ENCODE results near the gene MYOM3. TPM values are rescaled to one million over a fixed set of nuclear protein-coding genes. Genes with fewer than 3 reads are reported as not detected.

The MYOM3 gene
- total RNA-seq, 1 experiment from 2014 or later, result 0.05 TPM

GRCh38 chr1:24154215-24154614 lies 42.3 kb upstream of the MYOM3 start:
- no TSS peak for BruUV-seq (replicated peaks)
- no peak overlapping the region for H3K27ac ChIP-seq (ENCODE audit: low read length)
- intact Hi-C loops (cut with micrococcal nuclease; ENCODE audit: unreplicated experiment), result no loop called here
- no peaks in the 10 kb centered on the region for H3K9me3 ChIP-seq (ENCODE audit: control insufficient read depth, insufficient read depth, low read depth, low read length)
- no peaks in the 10 kb centered on the region for H3K36me3 ChIP-seq (ENCODE audit: control insufficient read depth, insufficient read depth, low read length)
- no peak for TF ChIP-seq CTCF (IDR thresholded peaks at IDR 0.05)
- no peak for TF ChIP-seq REST (IDR thresholded peaks at IDR 0.05; ENCODE audit: insufficient read depth in 1 of 2, low read depth in 2 of 2, low read length in 1 of 2)
- no peak for TF ChIP-seq TCF7L2 (IDR thresholded peaks at IDR 0.05; ENCODE audit: low read depth, low read length)
- no peak for TF ChIP-seq POLR2AphosphoS5 (IDR thresholded peaks at IDR 0.05; ENCODE audit: low read depth, low read length)
- TF ChIP-seq SIN3A (IDR thresholded peaks at IDR 0.05; ENCODE audit: borderline replicate concordance, insufficient read depth, low read depth, low read length), result no peak
- no peak overlapping the region for H3K4me3 ChIP-seq (ENCODE audit: low read depth in 2 of 2, low read length in 2 of 2)
- in situ Hi-C loops (cut with HindIII; ENCODE audit: low pct_unique_long_range_greater_than_20kb, low sequenced_read_pairs), result no loop called here
- ChIA-PET POLR2A (no interaction called here), CTCF (interaction anchor here (0.6 kb wide), 1 partner anchor 13 kb away, joined by 5 read pairs; no protein-coding TSS in a partner anchor)
- ATAC-seq (no peak), DNase-seq (ENCODE audit: low read depth, low spot score) (no peak)
- H3K27me3 ChIP-seq (ENCODE audit: control insufficient read depth, insufficient read depth, low read length), result no peaks in the 10 kb centered on the region
- peaks cover 5% of the 10 kb centered on the region; the same call in 1 of the 2 replicates for H3K4me1 ChIP-seq (ENCODE audit: control insufficient read depth, insufficient read depth, low read length)

GRCh38 chr1:24152631-24153494 lies 40.9 kb upstream of the MYOM3 start:
- ChIA-PET CTCF (interaction anchor here (0.6 to 1.8 kb wide), 4 partner anchors 46 to 460 kb away, joined by 3 to 5 read pairs (median 4); no protein-coding TSS in a partner anchor), POLR2A (interaction anchor here (0.6 to 0.7 kb wide), 2 partner anchors 53 to 79 kb away, joined by 8 to 9 read pairs; no protein-coding TSS in a partner anchor)
- H3K27me3 ChIP-seq (ENCODE audit: control insufficient read depth, insufficient read depth, low read length), result no peaks in the 10 kb centered on the region
- H3K9me3 ChIP-seq (ENCODE audit: control insufficient read depth, insufficient read depth, low read depth, low read length), result no peaks in the 10 kb centered on the region
- ATAC-seq, result no peak
- H3K27ac ChIP-seq (ENCODE audit: low read length), result no peak overlapping the region
- no peaks in the 10 kb centered on the region for H3K36me3 ChIP-seq (ENCODE audit: control insufficient read depth, insufficient read depth, low read length)
- no TSS peak for BruUV-seq (replicated peaks)
- peaks cover 5% of the 10 kb centered on the region; the same call in 1 of the 2 replicates for H3K4me1 ChIP-seq (ENCODE audit: control insufficient read depth, insufficient read depth, low read length)
- DNase-seq (ENCODE audit: low read depth, low spot score), result no peak
- intact Hi-C loops (cut with micrococcal nuclease; ENCODE audit: unreplicated experiment) (no loop called here), in situ Hi-C loops (cut with HindIII; ENCODE audit: low pct_unique_long_range_greater_than_20kb, low sequenced_read_pairs) (no loop called here)
- TF ChIP-seq REST (IDR thresholded peaks at IDR 0.05; ENCODE audit: insufficient read depth in 1 of 2, low read depth in 2 of 2, low read length in 1 of 2), result no peak
- TF ChIP-seq SIN3A (IDR thresholded peaks at IDR 0.05; ENCODE audit: borderline replicate concordance, insufficient read depth, low read depth, low read length), result no peak
- TF ChIP-seq POLR2AphosphoS5 (IDR thresholded peaks at IDR 0.05; ENCODE audit: low read depth, low read length), result no peak
- TF ChIP-seq TCF7L2 (IDR thresholded peaks at IDR 0.05; ENCODE audit: low read depth, low read length), result no peak
- TF ChIP-seq CTCF (IDR thresholded peaks at IDR 0.05), result no peak
- H3K4me3 ChIP-seq (ENCODE audit: low read depth in 2 of 2, low read length in 2 of 2), result no peak overlapping the region
